NCI-H2029 treated with DMSO at 0.1 percent for 48 hours (cell line): ENCODE data around the gene EN2.

Source experiments
- DNase-seq: peaks from one replicate; lab custom pipeline; 2025; lab: John Stamatoyannopoulos, UW

EN2 gene

DNA sequence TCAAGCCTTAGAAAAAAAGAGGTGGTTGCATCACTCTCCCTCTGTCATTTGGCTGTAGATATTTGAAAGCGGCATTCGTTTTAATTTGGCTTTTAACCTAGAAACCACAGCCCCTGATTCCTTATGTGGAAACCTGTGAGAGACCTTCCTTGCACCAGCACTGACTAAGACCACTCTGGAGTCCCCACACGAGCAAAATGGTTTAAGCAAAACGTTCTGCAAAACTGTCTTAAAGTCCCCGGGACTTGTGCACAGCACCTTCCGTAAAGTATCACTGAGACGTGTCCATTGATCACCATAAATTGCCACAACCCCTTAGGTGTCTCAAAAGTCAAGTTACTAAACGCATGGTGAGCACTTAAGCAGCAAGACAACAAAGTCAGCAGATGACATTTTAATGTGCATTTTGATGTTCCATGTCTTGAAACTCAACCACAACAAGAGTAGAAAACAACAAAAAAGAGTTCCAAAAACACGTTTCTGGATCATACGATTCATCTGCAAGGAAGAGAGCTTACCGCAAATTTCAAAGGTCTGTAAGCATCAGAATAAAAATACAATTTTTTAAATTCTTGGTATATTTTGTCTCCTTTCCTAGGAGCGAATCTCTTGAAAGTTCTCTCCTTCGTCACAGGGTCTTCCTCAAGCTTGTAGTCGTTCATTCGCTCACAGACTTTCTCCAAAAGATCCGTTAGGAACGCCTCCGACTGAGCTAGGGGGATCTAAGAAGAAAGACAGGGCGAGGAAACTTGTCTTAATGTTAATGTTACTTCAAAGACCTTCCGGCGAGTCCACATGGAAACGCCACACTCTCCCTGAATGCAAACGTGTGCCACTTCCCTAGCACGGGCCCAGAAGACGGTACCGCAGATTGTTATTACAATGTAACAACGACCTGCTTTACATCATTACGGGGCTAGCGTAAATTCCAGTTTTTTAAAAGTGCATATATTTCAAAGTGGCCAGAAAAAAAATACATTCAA is 50.7 kb downstream of the EN2 start:
- DNase-seq = no peak

DNA sequence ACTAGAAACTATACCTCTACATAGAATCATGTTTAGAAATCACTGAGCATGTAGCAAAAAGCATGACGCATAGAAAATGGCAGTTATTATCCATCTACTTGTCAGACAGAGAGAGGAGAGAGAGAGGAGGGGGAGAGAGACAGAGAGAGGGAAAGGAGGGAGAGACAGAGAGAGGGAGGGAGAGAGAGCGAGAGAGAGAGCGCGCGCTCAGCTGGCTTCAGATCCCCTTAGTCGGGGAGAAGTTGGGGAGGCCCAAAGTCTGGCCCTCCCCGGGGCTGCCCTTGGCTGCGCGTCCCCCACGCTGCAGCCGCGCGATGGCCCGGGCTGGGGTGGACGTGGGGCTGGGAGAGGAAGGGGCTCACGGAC is 51.4 kb downstream of the EN2 start:
- DNase-seq = no peak

DNA sequence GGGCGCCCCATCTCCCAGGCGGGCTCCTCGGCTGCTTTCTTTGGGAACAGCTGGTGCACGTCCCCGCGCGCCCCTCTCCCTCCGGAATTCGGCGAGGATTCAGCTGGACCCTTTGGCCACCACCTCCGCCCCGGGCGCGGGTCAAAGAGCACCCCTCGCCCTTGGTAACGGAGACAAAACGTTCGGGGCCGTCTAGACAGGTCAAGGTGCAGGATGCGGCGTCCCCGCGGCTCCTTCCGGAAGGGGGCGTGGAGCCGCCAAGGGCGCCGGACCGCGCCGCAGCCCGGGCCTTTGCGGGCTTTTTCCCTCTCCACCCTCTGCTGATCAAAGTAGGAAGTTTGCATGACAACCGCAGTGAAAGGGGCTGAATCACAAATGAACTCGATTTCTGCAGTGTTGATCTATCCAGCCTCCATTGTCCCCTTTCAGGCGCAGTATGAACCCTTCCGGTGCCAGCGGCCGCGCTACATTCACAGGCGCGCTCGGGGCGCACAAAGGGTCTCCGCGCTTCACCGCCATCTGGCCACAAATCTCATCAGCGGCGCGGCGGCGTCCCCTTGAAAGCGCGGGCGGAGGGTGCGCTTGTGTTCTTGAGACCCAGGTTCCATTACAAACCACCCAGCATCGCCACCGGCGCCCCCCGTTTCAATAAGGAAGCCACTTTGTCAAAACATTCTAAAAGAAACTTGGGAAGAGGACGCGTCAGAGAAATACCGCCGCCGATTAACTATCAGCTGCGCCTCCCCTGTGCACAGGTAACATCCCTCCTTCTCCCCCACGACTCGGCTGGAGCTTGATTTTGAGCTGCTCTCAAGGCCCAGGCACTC is 52.0 kb downstream of the EN2 start:
- no peak for DNase-seq

DNA sequence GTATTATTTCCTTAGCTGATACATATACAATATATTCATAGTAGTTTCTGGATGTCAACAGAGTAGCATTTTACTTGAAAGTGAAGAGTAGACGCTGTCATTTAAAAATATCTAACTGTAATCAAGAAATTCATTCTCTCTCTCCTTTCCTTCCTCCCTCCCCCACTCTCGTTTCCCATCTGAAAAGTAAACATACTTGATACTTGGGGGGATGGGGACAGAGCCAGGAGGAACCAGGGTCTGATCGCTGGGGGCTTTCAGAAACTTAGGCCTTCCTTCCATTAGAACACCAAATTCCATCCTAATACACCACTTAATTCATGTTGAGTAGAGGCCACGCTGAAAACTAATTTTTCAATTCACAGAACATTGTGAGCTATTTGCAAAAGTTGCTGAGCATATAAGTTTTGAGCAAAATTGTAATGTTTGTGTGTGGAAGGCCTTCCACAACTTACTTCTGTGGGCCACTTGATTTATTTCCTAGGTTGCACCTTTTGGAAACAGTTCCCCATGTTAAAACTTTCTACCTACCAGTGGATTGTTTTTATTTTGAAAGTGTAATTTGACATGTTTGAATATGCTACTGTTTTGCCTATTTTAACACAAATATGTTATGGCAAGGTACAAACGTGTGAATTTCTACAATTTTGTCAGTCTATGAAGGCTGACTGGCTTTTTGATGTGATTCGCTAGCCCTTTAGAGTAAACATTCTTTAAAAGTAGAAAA is 53.2 kb downstream of the EN2 start:
- DNase-seq = no peak

DNA sequence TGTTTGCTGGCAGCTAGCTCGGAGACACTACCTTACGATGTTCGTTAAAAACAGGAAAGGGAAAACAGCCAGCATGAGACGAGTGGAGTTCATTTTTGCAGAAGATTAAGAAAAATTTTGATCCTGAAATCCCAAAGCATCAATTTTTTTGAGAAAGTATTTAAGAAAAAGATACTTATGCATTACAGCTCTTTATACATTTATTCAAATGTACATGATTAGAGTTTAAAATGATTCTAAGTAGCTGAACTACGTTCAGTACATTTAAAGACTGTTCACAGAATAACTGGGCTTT is 53.7 kb downstream of the EN2 start:
- no peak for DNase-seq

DNA sequence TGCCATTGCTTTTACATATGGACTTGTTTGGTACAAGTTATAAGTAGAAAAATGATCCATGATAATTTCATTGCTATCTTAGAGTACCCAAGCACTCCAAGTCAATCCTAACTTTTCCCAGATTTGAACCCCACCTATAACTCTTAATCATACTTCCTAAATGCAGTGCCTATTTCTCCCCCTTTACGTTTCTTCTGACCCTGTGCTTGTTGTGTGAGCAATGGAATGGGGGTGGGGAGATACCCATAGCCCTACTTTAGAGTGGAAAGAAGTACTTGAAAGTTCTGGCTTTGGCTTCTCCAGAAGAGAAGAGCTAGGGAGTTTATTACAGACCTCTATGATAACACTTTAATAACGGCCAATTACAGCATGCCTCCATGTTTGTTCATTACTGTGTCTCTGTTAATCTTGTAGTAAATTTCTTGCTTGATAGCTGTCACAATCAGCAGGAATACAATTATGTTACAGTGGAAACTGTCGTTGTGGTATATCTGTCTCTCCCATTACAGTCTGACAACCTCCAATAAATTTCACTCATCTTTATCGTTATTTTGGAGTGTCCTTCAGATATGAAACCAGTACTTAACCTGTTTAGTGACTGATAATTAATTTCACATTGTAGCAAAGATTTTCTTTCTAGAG is 54.4 kb downstream of the EN2 start:
- DNase-seq = no peak

DNA sequence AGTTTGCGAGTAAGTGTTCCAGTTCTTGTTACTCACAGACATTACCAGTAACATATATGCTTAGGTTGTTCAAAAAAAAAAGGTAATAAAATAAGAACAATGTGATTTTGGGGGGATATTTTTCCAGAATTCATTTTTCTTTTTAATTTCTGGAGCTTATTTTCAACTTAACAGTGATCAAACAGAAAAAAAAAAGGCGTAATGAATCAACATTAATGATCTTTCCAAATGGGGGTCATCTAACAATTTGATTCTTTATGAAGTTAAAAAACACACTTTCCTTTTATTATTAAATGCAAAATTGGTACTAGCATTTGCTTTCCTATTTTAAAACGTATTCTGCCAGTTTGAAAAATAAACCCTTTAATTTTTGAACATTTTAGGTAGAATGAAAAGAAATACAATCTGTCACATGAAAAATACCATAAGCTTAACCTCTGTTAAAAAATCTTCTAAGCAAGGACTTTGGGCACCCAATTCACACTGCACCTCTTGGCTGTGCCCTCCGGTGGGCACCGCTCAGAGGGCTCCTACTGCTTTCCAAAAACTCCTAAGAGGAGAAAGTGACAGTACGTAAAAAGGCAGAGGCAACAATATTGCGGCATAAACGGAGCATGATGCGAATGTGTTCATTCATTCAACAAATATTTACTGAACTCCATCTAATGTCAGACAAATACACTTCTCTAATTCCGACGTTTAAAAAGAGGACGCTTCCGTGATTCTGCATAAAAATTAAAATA is 55.8 kb downstream of the EN2 start:
- DNase-seq = no peak

DNA sequence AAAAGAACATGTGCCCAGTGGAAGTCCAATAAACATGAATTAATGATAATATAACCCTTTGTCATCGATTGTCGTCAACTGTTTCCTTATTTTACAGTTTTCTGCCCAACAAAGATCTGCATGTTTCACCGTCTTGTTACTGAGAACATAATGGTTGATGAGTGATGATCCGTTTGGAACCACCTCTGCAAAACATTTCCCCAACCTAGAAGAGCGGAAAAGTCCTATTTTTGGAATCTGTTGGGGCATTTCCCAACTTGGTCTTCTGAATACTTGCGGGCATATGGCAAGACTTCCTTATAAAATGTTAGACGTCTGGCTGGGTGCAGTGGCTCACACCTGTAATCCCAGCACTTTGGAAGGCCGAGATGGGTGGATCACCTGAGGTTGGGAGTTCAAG is 56.4 kb downstream of the EN2 start:
- no peak for DNase-seq
